Keratinocyte (primary cell): ENCODE results near the gene MTF1.
"Not testable (repeated sequence)": the region's sequence is repeated elsewhere in the genome, so short reads cannot be mapped to it uniquely, and the experiment has no call there.

Source experiments
- CTCF ChIP-seq, 3 experiments: IDR thresholded peaks in 1 of 3; conservative IDR thresholded peaks in 1 of 3; optimal IDR thresholded peaks in 1 of 3; 2 replicates in 2 of 3; 3 replicates in 1 of 3; pipeline versions ENCODE3 to v1.5.1; 2011; ENCODE audit warnings: low read length in 3 of 3, mild to moderate bottlenecking in 3 of 3, moderate library complexity in 2 of 3, control low read depth in 1 of 3, inconsistent platforms in 1 of 3; ENCODE audit not compliant: insufficient read depth in 2 of 3; ENCODE audit errors: extremely low read depth in 1 of 3
- EZH2 ChIP-seq: IDR thresholded peaks from one replicate; pipeline ENCODE4 v1.6.1; 2012; ENCODE audit warnings: inconsistent platforms, mild to moderate bottlenecking, low read length, moderate library complexity

GRCh38 chr1:37906591-37906990, 47.2 kb upstream of the MTF1 start:
- not testable (repeated sequence) for TF ChIP-seq CTCF (optimal IDR thresholded peaks at IDR 0.05 in 1 of 3, IDR thresholded peaks at IDR 0.05 in 1 of 3, conservative IDR thresholded peaks at IDR 0.05 in 1 of 3; ENCODE audit: extremely low read depth in 1 of 3, insufficient read depth in 2 of 3, low read length in 3 of 3); EZH2
